Measurements from ENCODE around the gene ZNF75A. TPM values are rescaled to one million over a fixed set of nuclear protein-coding genes. Genes with fewer than 3 reads are reported as not detected.

Gene ZNF75A
- total RNA-seq, 1 experiment from 2014 or later = 10.3 TPM

Other genes with a start within 250 kb of the ZNF75A start
- gene IL32, start 239.9 kb upstream of the ZNF75A start, total RNA-seq (2021; ENCODE audit: unreplicated experiment) = 13.7 TPM
- 0.76 TPM for gene ZSCAN10, start 206.2 kb upstream of the ZNF75A start, total RNA-seq (2021; ENCODE audit: unreplicated experiment)
- gene ZNF205, start 192.9 kb upstream of the ZNF75A start, total RNA-seq (2021; ENCODE audit: unreplicated experiment) = 17.0 TPM
- 11.0 TPM for gene ZNF213, start 170.5 kb upstream of the ZNF75A start, total RNA-seq (2021; ENCODE audit: unreplicated experiment)
- gene OR1F1, start 117.3 kb upstream of the ZNF75A start, total RNA-seq (2021; ENCODE audit: unreplicated experiment) = not detected
- 8.8 TPM for gene ZNF200, start 70.3 kb upstream of the ZNF75A start, total RNA-seq (2021; ENCODE audit: unreplicated experiment)
- gene MEFV, start 48.9 kb upstream of the ZNF75A start, total RNA-seq (2021; ENCODE audit: unreplicated experiment) = 0.15 TPM
- gene ZNF263, start 22.0 kb upstream of the ZNF75A start, total RNA-seq (2021; ENCODE audit: unreplicated experiment) = 31.4 TPM
- 0.49 TPM for gene TIGD7, start 67 bp upstream of the ZNF75A start, total RNA-seq (2021; ENCODE audit: unreplicated experiment)
- not detected for gene OR2C1, start 50.4 kb downstream of the ZNF75A start, total RNA-seq (2021; ENCODE audit: unreplicated experiment)
- 20.0 TPM for gene ZSCAN32, start 95.5 kb downstream of the ZNF75A start, total RNA-seq (2021; ENCODE audit: unreplicated experiment)
- gene ZNF174, start 95.7 kb downstream of the ZNF75A start, total RNA-seq (2021; ENCODE audit: unreplicated experiment) = 8.2 TPM
- gene ZNF597, start 138.0 kb downstream of the ZNF75A start, total RNA-seq (2021; ENCODE audit: unreplicated experiment) = 3.2 TPM
- gene NAA60, start 138.2 kb downstream of the ZNF75A start, total RNA-seq (2021; ENCODE audit: unreplicated experiment) = 32.2 TPM
- gene C16orf90, start 190.0 kb downstream of the ZNF75A start, total RNA-seq (2021; ENCODE audit: unreplicated experiment) = not detected
- gene CLUAP1, start 195.5 kb downstream of the ZNF75A start, total RNA-seq (2021; ENCODE audit: unreplicated experiment) = 27.4 TPM